Measurements from ENCODE around the gene TNIK. TPM values are rescaled to one million over a fixed set of nuclear protein-coding genes. Genes with fewer than 3 reads are reported as not detected.

TNIK gene
- total and polyA plus RNA-seq, 2 experiments from 2014 or later: 7.4 to 13.8 TPM

DNA sequence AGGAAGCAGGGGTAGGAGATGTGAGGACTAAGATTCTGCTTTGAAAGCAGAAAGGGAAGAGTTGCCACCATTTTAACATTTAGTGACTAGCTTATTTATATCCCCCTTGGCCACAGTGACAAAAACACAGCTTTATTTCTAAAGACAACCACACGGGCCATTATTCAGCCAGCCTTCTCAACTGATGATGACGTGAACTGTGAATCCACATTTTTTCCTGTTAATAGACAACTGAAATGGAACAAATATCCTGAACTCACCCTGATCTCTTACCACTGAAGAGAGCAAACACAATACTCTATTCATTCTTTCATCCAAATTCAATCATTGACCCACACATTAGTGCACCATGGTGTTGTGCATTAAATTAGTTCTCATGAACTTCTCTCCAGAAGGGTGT lies 145.1 kb downstream of the TNIK start:
- no peak overlapping the region for H3K27ac ChIP-seq

DNA sequence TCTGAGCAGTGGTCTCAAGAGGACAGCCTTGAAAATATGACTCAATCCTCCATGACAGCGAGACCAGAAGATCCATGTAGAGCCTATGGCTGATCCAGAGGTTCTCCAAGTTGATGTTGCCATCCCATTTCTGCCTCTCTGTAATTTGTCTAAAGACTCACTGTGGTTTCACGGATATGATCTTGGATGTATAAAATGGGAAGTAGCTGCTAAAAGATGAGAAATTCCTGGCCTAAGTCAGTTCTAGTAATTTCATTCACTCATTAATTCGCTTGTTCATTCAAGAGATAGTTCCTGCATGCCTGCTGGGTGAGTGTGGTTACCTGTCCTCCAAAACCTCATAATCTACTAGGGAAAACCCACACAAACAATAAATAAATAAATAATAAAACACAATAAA lies 145.9 kb downstream of the TNIK start:
- H3K27me3 ChIP-seq: no peaks in the 10 kb centered on the region
- no peak overlapping the region for H3K4me3 ChIP-seq
- H3K79me2 ChIP-seq: peaks cover 16% of the 10 kb centered on the region
- no peak overlapping the region for H3K4me2 ChIP-seq
- H3K9me3 ChIP-seq (ENCODE audit: low read depth): no peaks in the 10 kb centered on the region
- no peaks in the 10 kb centered on the region for H4K20me1 ChIP-seq (ENCODE audit: insufficient read depth, poor library complexity, severe bottlenecking)
- TF ChIP-seq, protein P1, sequence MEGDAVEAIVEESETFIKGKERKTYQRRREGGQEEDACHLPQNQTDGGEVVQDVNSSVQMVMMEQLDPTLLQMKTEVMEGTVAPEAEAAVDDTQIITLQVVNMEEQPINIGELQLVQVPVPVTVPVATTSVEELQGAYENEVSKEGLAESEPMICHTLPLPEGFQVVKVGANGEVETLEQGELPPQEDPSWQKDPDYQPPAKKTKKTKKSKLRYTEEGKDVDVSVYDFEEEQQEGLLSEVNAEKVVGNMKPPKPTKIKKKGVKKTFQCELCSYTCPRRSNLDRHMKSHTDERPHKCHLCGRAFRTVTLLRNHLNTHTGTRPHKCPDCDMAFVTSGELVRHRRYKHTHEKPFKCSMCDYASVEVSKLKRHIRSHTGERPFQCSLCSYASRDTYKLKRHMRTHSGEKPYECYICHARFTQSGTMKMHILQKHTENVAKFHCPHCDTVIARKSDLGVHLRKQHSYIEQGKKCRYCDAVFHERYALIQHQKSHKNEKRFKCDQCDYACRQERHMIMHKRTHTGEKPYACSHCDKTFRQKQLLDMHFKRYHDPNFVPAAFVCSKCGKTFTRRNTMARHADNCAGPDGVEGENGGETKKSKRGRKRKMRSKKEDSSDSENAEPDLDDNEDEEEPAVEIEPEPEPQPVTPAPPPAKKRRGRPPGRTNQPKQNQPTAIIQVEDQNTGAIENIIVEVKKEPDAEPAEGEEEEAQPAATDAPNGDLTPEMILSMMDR (IDR thresholded peaks at IDR 0.05; ENCODE audit: poor library complexity): no peak
- no peak for TF ChIP-seq EZH2 (IDR thresholded peaks at IDR 0.05; ENCODE audit: borderline replicate concordance)
- no peak for TF ChIP-seq EZH2phosphoT487 (IDR thresholded peaks at IDR 0.05; ENCODE audit: low read depth, severe bottlenecking, unreplicated experiment)
- DNase-seq (ENCODE audit: low spot score): no peak
- no peaks in the 10 kb centered on the region for H3K4me1 ChIP-seq (ENCODE audit: insufficient read depth)
- no peaks in the 10 kb centered on the region for H3K9me2 ChIP-seq (replicated peaks; ENCODE audit: insufficient read depth)
- H3K36me3 ChIP-seq (replicated peaks; ENCODE audit: insufficient read depth, low read depth): no peaks in the 10 kb centered on the region
- no peak overlapping the region for H2AFZ ChIP-seq
- WGBS (ENCODE audit: low lambda C conversion rate, missing lambda C conversion rate): 99% methylated on average over 3 of the region's 3 CpGs
- H3K27ac ChIP-seq: no peak overlapping the region

More for the DNA sequence above, 145.1 kb downstream of the TNIK start:
- WGBS (ENCODE audit: low lambda C conversion rate, missing lambda C conversion rate): 85% methylated on average over 2 of the region's 2 CpGs
- no peak overlapping the region for H3K4me2 ChIP-seq
- no peaks in the 10 kb centered on the region for H3K36me3 ChIP-seq (replicated peaks; ENCODE audit: insufficient read depth, low read depth)
- no peak for DNase-seq (ENCODE audit: low spot score)
- H3K79me2 ChIP-seq: peaks cover 17% of the 10 kb centered on the region
- no peak overlapping the region for H2AFZ ChIP-seq
- H3K9me3 ChIP-seq (ENCODE audit: low read depth): no peaks in the 10 kb centered on the region
- H4K20me1 ChIP-seq (ENCODE audit: insufficient read depth, poor library complexity, severe bottlenecking): no peaks in the 10 kb centered on the region
- TF ChIP-seq, protein P1 (IDR thresholded peaks at IDR 0.05; ENCODE audit: poor library complexity): no peak
- no peak for TF ChIP-seq EZH2phosphoT487 (IDR thresholded peaks at IDR 0.05; ENCODE audit: low read depth, severe bottlenecking, unreplicated experiment)
- TF ChIP-seq EZH2 (IDR thresholded peaks at IDR 0.05; ENCODE audit: borderline replicate concordance): no peak
- H3K9me2 ChIP-seq (replicated peaks; ENCODE audit: insufficient read depth): no peaks in the 10 kb centered on the region
- H3K4me3 ChIP-seq: no peak overlapping the region
- no peaks in the 10 kb centered on the region for H3K4me1 ChIP-seq (ENCODE audit: insufficient read depth)
- no peaks in the 10 kb centered on the region for H3K27me3 ChIP-seq

DNA sequence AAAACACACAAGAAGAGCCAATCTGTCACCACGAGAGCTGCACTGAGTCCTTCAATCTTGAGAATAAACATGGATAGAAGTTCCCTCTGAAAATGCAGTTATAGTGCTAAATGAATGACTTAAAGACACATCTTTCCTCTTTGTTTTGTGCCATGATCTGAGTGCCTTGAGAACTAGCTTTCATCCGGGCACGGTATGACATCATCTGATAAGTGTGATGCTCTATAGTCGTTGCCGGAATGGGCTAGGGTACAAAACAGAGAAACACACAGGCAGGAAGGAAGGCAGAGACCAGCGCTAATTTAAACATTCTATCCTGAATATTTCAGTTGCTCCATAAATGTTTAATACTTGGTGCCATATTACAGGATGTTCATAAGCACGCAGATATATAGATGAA lies 146.5 kb downstream of the TNIK start:
- WGBS (ENCODE audit: low lambda C conversion rate, missing lambda C conversion rate): 92% methylated on average over 7 of the region's 7 CpGs
- no peak overlapping the region for H3K4me3 ChIP-seq

More for the DNA sequence above, 146.5 kb downstream of the TNIK start:
- H3K9me2 ChIP-seq (replicated peaks; ENCODE audit: insufficient read depth): no peaks in the 10 kb centered on the region
- H3K27ac ChIP-seq: no peak overlapping the region
- H3K4me2 ChIP-seq: no peak overlapping the region
- no peaks in the 10 kb centered on the region for H3K36me3 ChIP-seq (replicated peaks; ENCODE audit: insufficient read depth, low read depth)
- H4K20me1 ChIP-seq (ENCODE audit: insufficient read depth, poor library complexity, severe bottlenecking): no peaks in the 10 kb centered on the region
- no peak for TF ChIP-seq EZH2phosphoT487 (IDR thresholded peaks at IDR 0.05; ENCODE audit: low read depth, severe bottlenecking, unreplicated experiment)
- TF ChIP-seq EZH2 (IDR thresholded peaks at IDR 0.05; ENCODE audit: borderline replicate concordance): no peak
- TF ChIP-seq, protein P1 (IDR thresholded peaks at IDR 0.05; ENCODE audit: poor library complexity): no peak
- H3K27me3 ChIP-seq: no peaks in the 10 kb centered on the region
- no peaks in the 10 kb centered on the region for H3K4me1 ChIP-seq (ENCODE audit: insufficient read depth)
- peaks cover 21% of the 10 kb centered on the region for H3K79me2 ChIP-seq
- no peak for DNase-seq (ENCODE audit: low spot score)
- H3K9me3 ChIP-seq (ENCODE audit: low read depth): no peaks in the 10 kb centered on the region
- H2AFZ ChIP-seq: no peak overlapping the region

All from hepatocyte (in vitro differentiated cells).